Eye (tissue), 1 donor: ENCODE measurements around the gene FKBP4.

ENCODE experiments used
- DNase-seq: peaks from one replicate; pipeline ENCODE4 v3.0.0-alpha.2; 2015

FKBP4 gene

DNA sequence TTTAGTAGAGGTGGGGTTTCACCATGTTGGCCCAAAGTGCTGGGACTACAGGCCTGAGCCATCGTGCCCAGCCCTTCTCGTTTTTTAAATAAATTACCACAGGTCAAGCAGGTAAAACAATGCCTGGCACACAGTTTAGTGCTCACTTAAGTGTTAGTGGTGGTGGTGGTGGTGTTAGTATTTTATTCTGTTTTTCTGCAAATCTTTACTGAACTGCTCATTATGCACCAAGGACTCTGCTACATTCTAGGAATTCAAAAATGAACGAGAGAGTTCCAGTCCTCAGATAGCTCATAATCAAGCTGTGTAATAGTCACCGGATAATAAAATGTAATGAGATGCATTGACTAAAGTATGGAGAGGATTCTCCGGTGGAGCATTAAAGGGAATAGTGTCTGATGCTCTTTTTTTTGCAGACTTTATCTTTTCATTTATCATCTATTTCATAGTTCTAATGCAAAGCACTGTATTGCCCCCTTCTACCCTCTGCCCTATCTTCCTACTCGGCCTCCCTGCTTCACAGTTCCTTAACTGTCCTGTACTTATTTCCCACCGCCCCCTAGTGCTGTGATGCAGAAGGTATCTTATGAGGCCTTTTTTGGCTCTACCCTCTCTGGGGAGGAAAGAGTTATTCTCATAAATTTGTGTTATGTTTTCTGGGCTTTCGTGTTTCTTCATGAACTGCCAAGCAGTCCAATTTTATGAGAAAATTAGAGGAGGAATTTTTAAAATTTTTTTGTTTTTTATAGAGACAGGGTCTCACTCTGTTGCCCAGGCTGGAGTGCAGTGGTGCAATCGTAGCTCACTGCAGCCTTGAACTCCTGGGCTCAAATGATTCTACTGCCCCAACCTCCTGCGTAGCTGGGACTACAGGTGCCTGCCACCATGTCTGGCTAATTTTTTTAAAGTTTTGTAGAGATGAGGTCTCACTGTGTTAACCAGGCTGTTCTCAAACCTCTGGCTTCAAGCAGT lies 18.7 kb downstream of the FKBP4 start:
- peak; percentile 83 for DNase-seq

GRCh38 chr12:2819810-2820209 lies 25.0 kb downstream of the FKBP4 start:
- no peak for DNase-seq

GRCh38 chr12:2820432-2820831 lies 25.7 kb downstream of the FKBP4 start:
- DNase-seq = no peak

GRCh38 chr12:2823483-2823882 lies 28.7 kb downstream of the FKBP4 start:
- no peak for DNase-seq

DNA sequence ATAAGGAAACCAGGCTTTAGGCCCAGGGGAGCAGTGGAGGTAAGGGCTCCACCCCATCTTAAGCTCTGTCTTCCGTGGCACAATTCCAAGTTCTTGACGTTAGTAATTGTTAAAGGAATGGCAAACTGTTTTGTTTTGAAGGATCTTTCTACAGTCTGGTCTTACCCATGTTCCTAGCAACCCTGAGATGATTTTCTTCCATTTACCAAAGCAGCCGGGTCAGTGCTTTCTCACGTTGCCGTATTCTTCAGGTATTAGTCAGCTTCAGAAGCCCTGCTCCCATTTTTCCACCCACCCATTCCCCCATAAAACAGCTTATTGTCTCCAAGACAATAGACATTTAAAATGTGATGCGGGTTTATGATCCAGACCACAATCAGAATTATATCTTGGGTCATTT lies 29.8 kb downstream of the FKBP4 start:
- no peak for DNase-seq

DNA sequence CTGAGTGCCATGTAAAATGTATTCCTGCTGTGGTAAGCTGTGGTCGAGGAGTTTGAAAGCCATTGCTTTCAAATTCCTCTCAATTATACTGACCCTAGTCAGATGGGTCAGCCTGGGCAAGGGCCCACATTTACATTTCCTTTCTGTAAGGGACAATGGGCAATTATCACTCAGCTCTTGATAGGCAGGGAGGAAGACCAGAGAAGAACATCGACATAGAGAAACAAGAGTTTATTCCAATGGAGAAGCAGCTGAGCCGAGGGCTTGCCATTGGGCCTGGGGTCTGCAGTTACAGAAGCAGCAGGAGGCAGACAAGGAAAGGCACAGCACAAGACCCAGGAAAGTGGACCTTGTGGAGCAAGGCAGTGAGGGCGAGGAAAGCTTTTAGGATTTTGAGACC lies 30.4 kb downstream of the FKBP4 start:
- no peak for DNase-seq

DNA sequence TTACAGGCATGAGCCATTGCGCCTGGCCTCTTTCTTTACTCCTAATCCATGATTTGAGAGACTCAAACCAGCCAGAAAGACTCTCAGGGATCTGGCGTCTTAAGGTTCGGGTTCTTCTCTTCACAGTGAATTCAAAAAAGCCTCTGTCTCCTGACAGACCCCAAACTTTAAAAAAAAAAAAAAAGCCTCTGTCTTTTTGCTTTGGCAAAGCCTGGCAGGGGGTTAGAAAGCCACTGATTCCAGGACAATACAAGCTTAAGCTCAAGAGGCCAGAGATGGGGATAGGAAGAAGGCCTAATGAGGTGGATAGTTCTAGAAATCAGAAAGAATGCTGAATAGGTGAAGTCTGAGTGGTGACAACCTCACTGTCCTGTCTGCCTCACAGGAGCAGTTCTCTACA lies 31.3 kb downstream of the FKBP4 start:
- DNase-seq = no peak

GRCh38 chr12:2826721-2827515 lies 32.1 kb downstream of the FKBP4 start:
- DNase-seq = no peak

DNA sequence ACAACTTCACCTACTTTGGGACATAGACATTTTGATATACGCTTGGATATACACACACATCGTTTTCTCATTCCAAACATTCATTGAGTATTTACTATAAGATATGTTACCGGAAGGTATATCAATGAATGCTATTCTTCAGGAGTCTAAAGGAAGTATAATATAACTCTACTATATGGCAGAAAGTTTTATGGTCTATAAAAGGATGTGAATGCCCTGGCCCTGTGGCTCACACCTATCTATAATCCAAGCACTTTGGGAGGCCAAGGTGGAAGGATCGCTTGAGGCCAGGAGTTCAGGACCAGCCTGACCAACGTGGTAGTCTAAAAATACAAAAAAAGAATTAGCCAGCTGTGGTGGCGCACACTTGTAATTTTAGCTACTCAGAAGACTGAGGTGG lies 34.5 kb downstream of the FKBP4 start:
- DNase-seq = no peak

- no peak for DNase-seq
Observed at GRCh38 chr12:2832550-2833127, 37.9 kb downstream of the FKBP4 start.

DNA sequence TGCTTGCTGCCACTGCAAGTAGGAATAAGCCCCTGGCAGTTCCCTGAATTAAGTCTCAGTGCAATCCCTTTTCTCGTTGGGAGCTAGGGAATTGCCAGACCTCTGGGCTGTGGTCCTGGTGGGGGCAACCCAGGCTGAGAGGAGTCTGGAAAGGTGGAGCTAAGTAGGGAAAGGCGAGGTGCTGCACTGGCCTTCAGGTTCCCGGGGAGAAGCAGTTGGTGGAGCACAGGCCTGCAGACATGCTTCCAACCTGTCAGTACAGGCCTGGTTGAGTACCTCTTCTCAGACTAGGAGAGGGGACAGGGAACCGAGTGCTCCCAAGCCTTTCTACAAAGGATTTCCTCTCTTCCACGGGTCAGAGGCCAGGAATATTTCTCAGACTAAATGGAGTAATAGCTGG lies 38.6 kb downstream of the FKBP4 start:
- no peak for DNase-seq

- DNase-seq = no peak
Observed at GRCh38 chr12:2833810-2834209, 39.0 kb downstream of the FKBP4 start.

- DNase-seq = peak; percentile 86
Observed at GRCh38 chr12:2834581-2835491, 40.1 kb downstream of the FKBP4 start, which contains the start of gene NRIP2. NRIP2 (minus strand) TSS chr12:2835035; CDS start chr12:2834983, 52 bp downstream.

DNA sequence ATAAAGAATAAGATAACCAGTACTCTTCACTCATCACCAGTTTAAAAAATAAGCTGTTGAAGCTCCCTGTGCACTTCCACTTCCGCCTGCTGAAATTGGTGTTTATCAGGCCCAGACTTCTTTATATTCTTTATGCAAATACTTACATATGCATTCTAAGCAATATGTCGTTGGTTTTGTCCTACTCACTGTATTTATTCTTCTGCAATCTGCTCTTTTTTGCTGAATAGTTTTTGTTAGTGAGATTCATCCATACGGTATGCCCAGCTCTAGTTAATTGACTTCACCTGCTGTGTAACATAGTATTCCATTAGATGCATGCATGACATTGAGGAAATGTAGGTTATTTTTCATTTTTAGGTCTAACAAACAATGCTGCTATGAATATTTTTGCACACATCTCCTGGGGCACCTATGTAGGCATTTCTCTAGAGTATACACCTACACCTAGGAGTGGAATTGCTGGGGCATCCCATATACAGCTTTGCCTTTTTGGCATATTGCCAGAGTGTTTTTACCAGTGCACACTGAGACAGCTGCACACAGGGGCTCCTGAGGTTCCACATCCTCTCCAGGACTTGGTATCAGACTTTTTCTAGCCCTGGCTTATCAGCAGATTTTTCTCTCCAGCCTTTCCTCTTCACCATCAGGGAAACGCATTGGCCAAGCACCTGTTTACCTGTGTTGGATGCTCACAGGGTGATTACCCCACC lies 41.1 kb downstream of the FKBP4 start:
- DNase-seq = no peak

DNA sequence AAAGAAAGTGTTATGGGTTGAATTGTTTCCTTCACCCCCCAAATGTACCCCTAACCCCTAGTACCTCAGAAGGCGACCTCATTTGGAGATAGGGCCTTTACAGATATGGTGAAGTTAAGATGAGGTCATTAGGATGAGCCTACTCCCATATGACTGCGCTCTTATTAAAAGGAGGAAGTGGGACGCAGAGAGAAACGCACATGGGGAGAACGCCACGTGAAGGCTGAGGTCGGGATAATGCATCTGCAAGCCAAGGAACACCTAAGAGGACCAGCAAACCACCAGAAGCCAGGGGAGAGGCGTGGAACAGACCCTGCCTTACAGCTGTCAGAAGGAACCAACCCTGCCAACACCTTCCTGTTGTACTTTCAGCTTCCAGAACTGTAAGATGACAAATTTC lies 41.8 kb downstream of the FKBP4 start:
- DNase-seq = no peak

DNA sequence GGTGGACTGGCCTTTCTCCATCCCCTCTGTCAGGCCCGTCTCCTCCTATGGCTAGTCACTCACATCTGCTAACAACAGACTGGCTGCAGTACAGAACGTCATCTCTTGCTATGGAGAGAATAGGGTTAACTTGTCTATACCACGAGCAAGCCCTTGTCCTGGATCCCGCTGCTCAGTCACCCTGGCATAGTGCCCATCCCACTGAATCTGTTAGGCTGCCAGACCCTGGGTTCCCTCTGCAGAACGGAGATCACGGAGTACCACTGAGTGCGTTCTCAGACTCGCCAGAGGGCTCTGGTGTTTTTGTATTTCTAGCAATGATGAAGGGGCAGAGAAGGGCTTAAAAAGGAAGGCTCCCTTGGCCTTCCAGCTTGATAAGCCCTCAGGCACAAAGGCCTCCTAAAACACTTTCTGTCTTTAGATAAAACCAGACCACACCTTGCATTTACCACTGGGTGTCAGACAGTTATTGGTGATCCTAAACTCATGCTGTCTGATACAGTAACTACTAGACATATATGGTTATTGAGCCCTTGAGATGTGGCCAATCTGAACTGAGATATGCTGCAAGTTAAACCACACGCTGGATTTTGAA lies 46.4 kb downstream of the FKBP4 start:
- DNase-seq = no peak

GRCh38 chr12:2842948-2843347 lies 48.2 kb downstream of the FKBP4 start:
- no peak for DNase-seq

GRCh38 chr12:2844786-2845185 lies 50.0 kb downstream of the FKBP4 start:
- peak; percentile 11 for DNase-seq

GRCh38 chr12:2845280-2845679 lies 50.5 kb downstream of the FKBP4 start:
- peak; percentile 78 for DNase-seq

DNA sequence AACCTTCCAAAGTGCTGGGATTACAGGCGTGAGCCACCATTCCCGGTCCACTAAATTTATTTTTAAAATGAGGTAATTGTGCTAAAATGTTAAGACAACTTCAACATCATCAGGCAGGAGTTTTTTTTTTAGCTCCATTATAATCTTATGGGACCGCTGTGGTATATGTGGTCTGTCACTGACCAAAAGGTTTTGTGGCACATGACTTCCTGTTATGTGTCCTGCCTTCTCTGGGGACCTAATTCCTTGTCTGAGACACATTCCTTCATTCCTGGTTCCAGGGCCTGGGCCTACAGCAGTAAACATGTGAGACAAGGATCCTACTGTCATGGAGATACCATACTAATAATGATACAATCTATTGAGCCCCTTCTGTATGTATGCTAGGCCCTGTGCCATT lies 57.2 kb downstream of the FKBP4 start:
- no peak for DNase-seq

DNA sequence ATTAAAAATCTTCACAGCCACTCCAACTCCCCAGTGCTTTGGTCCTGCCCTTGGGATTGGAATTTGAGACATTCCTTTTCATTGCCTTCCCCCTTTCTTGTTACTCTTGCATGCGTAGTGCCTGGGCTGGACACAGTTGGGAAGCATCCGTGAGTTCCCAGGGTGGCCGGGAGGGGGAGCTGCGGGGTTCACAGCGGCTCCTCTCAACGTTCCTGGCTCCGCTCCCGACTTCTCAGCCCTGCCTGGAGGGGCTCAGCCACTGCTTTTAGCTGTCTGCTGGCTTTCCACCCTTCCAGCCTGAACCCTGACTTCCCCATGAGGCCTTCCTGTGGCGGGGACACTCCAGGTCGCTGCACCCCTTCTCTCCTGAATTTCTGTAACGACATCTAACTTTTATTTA lies 58.9 kb downstream of the FKBP4 start:
- peak; percentile 92 for DNase-seq
